ENCODE measurements around the gene ZNF410. TPM values are rescaled to one million over a fixed set of nuclear protein-coding genes. Genes with fewer than 3 reads are reported as not detected.

Gene ZNF410
- total RNA-seq, 1 experiment from 2014 or later = 21.0 TPM

GRCh38 chr14:73887694-73888459 is 1.2 kb downstream of the ZNF410 start:
- ChIA-PET CTCF (interaction anchor here (0.8 to 2.2 kb wide), 3 partner anchors 62 to 159 kb away, joined by 3 to 9 read pairs (median 8); partner anchors contain the start of genes COQ6 and FAM161B), POLR2A (interaction anchor here (1.5 to 1.6 kb wide), 2 partner anchors 62 to 128 kb away, joined by 4 to 5 read pairs; partner anchors contain the start of genes COQ6 and FAM161B)
- no peaks in the 10 kb centered on the region for H3K27me3 Mint-ChIP-seq (ENCODE audit: low read depth)
- H3K27ac Mint-ChIP-seq = peak overlapping the region; percentile 57
- no peaks in the 10 kb centered on the region for H3K9me3 Mint-ChIP-seq
- H3K4me3 Mint-ChIP-seq = peak overlapping the region; percentile 88
- peaks cover 20% of the 10 kb centered on the region for H3K4me1 Mint-ChIP-seq
- TF ChIP-seq IRF2 (CRISPR knock-in tag; IDR thresholded peaks at IDR 0.05; ENCODE audit: borderline replicate concordance, low read depth) = no peak
- no peak for TF ChIP-seq ELF4 (CRISPR knock-in tag; IDR thresholded peaks at IDR 0.05; ENCODE audit: low read depth)
- TF ChIP-seq NFATC4 (CRISPR knock-in tag; IDR thresholded peaks at IDR 0.05) = no peak
- TF ChIP-seq TCF7 (CRISPR knock-in tag; IDR thresholded peaks at IDR 0.05; ENCODE audit: low read depth) = no peak
- no peak for TF ChIP-seq GRHL2 (CRISPR knock-in tag; IDR thresholded peaks at IDR 0.05; ENCODE audit: insufficient replicate concordance, severe bottlenecking)
- TF ChIP-seq ZNF219 (CRISPR knock-in tag; IDR thresholded peaks at IDR 0.05; ENCODE audit: borderline replicate concordance) = no peak
- TF ChIP-seq FOXJ3 (CRISPR knock-in tag; IDR thresholded peaks at IDR 0.05; ENCODE audit: borderline replicate concordance) = no peak
- ATAC-seq (no peak), DNase-seq (ENCODE audit: low spot score) (no peak)
- peaks cover 7% of the 10 kb centered on the region for H3K36me3 Mint-ChIP-seq

- ChIA-PET CTCF (interaction anchor here (0.8 kb wide), 1 partner anchor 61 kb away, joined by 3 read pairs; the partner anchor contains the start of genes COQ6 and FAM161B), POLR2A (no interaction called here)
- DNase-seq (ENCODE audit: low spot score) (no peak), ATAC-seq (no peak)
- Mint-ChIP-seq H3K27me3 (ENCODE audit: low read depth) (no peaks in the 10 kb centered on the region), H3K4me1 (peaks cover 20% of the 10 kb centered on the region), H3K4me3 (peak overlapping the region; percentile 88), H3K36me3 (peaks cover 7% of the 10 kb centered on the region), H3K27ac (no peak overlapping the region; the same call in 1 of the 2 replicates), H3K9me3 (no peaks in the 10 kb centered on the region)
- TF ChIP-seq IRF2 (CRISPR knock-in tag; IDR thresholded peaks at IDR 0.05; ENCODE audit: borderline replicate concordance, low read depth) = no peak
Measured at GRCh38 chr14:73888460-73888725, 1.7 kb downstream of the ZNF410 start.

- CTCF ChIA-PET = interaction anchor here (0.7 to 0.8 kb wide), 2 partner anchors 61 to 175 kb away, joined by 3 read pairs; partner anchors contain the start of genes COQ6 and FAM161B
Measured at GRCh38 chr14:73888971-73889370, 2.3 kb downstream of the ZNF410 start.

GRCh38 chr14:73889376-73889775 is 2.7 kb downstream of the ZNF410 start:
- H3K9me3 Mint-ChIP-seq = no peaks in the 10 kb centered on the region
- no peak overlapping the region for H3K4me3 Mint-ChIP-seq
- H3K27me3 Mint-ChIP-seq (ENCODE audit: low read depth) = no peaks in the 10 kb centered on the region
- H3K27ac Mint-ChIP-seq = peak overlapping the region; percentile 17; the same call in 1 of the 2 replicates
- peaks cover 11% of the 10 kb centered on the region for H3K36me3 Mint-ChIP-seq
- peaks cover 20% of the 10 kb centered on the region for H3K4me1 Mint-ChIP-seq
- DNase-seq (ENCODE audit: low spot score) (no peak), ATAC-seq (no peak)
- POLR2A ChIA-PET = no interaction called here
- CTCF ChIA-PET = interaction anchor here (0.7 kb wide), 1 partner anchor 176 kb away, joined by 3 read pairs; no protein-coding TSS in a partner anchor
- TF ChIP-seq IRF1 (CRISPR knock-in tag; IDR thresholded peaks at IDR 0.05) = no peak
- no peak for TF ChIP-seq ARID4B (CRISPR knock-in tag; IDR thresholded peaks at IDR 0.05; ENCODE audit: borderline replicate concordance)
- no peak for TF ChIP-seq CTCF (IDR thresholded peaks at IDR 0.05)
- TF ChIP-seq NR3C1 (CRISPR knock-in tag; conservative IDR thresholded peaks at IDR 0.05; ENCODE audit: low read depth) = no peak
- no peak for TF ChIP-seq ZNF416 (CRISPR knock-in tag; IDR thresholded peaks at IDR 0.05)
- no peak for TF ChIP-seq ZNF423 (CRISPR knock-in tag; IDR thresholded peaks at IDR 0.05)
- no peak for TF ChIP-seq ZBTB21 (CRISPR knock-in tag; IDR thresholded peaks at IDR 0.05; ENCODE audit: borderline replicate concordance)
- no peak for TF ChIP-seq ZNF138 (CRISPR knock-in tag; conservative IDR thresholded peaks at IDR 0.05)
- no peak for TF ChIP-seq HMGA2 (CRISPR knock-in tag; IDR thresholded peaks at IDR 0.05)

More at GRCh38 chr14:73888971-73889370, 2.3 kb downstream of the ZNF410 start:
- no peaks in the 10 kb centered on the region for H3K9me3 Mint-ChIP-seq
- no peak for DNase-seq (ENCODE audit: low spot score)
- TF ChIP-seq GABPB1 (CRISPR knock-in tag; IDR thresholded peaks at IDR 0.05) (no peak), ZNF138 (CRISPR knock-in tag; conservative IDR thresholded peaks at IDR 0.05) (no peak), ZNF317 (CRISPR knock-in tag; IDR thresholded peaks at IDR 0.05; ENCODE audit: borderline replicate concordance, low read depth) (no peak)
- H3K4me1 Mint-ChIP-seq = peaks cover 20% of the 10 kb centered on the region
- H3K36me3 Mint-ChIP-seq = peaks cover 9% of the 10 kb centered on the region
- POLR2A ChIA-PET = no interaction called here
- H3K27ac Mint-ChIP-seq = peak overlapping the region; percentile 47; the same call in 1 of the 2 replicates
- no peak for ATAC-seq
- H3K27me3 Mint-ChIP-seq (ENCODE audit: low read depth) = no peaks in the 10 kb centered on the region
- no peak overlapping the region for H3K4me3 Mint-ChIP-seq

Measured in WTC11 (cell line).